Measurements from ENCODE around the gene PPP2R1B. TPM values are rescaled to one million over a fixed set of nuclear protein-coding genes. Genes with fewer than 3 reads are reported as not detected.

PPP2R1B gene
- total RNA-seq, 1 experiment from 2014 or later: 72.2 TPM

- CTCF ChIA-PET: interaction anchor here (0.5 to 1.7 kb wide), 4 partner anchors 15 to 518 kb away, joined by 3 to 8 read pairs (median 4); no protein-coding TSS in a partner anchor
- TF ChIP-seq EZH2 (IDR thresholded peaks at IDR 0.05; ENCODE audit: borderline replicate concordance, low read depth, low read length, poor library complexity, severe bottlenecking) (no peak), CTCF (conservative IDR thresholded peaks at IDR 0.05; ENCODE audit: low read depth, low read length) (no peak)
- Histone ChIP-seq H3K4me3 (ENCODE audit: low read depth, low read length, poor library complexity, severe bottlenecking) (no peak overlapping the region), H3K9me3 (ENCODE audit: low read depth, low read length, poor library complexity, severe bottlenecking) (no peaks in the 10 kb centered on the region), H3K27me3 (replicated peaks; ENCODE audit: insufficient read depth, low read depth, low read length, poor library complexity) (no peaks in the 10 kb centered on the region), H3K27ac (ENCODE audit: low read depth, low read length, poor library complexity, severe bottlenecking) (no peak overlapping the region), H3K4me1 (ENCODE audit: insufficient read depth, low read length, poor library complexity, severe bottlenecking) (peaks cover 8% of the 10 kb centered on the region), H3K36me3 (ENCODE audit: insufficient read depth, low read length, poor library complexity, severe bottlenecking) (peaks cover 63% of the 10 kb centered on the region)
- no TSS peak for BruUV-seq (replicated peaks)
- no peak for DNase-seq (ENCODE audit: low spot score)
- intact Hi-C loops (cut with micrococcal nuclease; ENCODE audit: unreplicated experiment): no loop called here
- POLR2A ChIA-PET (ENCODE audit: low non-redundant PET): interaction anchor here (0.8 kb wide), 1 partner anchor 302 kb away, joined by 3 read pairs; no protein-coding TSS in a partner anchor
These were observed 3.7 kb downstream of the PPP2R1B start for GRCh38 chr11:111762526-111762925.

- Histone ChIP-seq H3K36me3 (ENCODE audit: insufficient read depth, low read length, poor library complexity, severe bottlenecking) (peaks cover 70% of the 10 kb centered on the region), H3K27me3 (replicated peaks; ENCODE audit: insufficient read depth, low read depth, low read length, poor library complexity) (no peaks in the 10 kb centered on the region), H3K27ac (ENCODE audit: low read depth, low read length, poor library complexity, severe bottlenecking) (no peak overlapping the region), H3K4me3 (ENCODE audit: low read depth, low read length, poor library complexity, severe bottlenecking) (no peak overlapping the region), H3K9me3 (ENCODE audit: low read depth, low read length, poor library complexity, severe bottlenecking) (no peaks in the 10 kb centered on the region), H3K4me1 (ENCODE audit: insufficient read depth, low read length, poor library complexity, severe bottlenecking) (peaks cover 8% of the 10 kb centered on the region)
- no peak for DNase-seq (ENCODE audit: low spot score)
- intact Hi-C loops (cut with micrococcal nuclease; ENCODE audit: unreplicated experiment): no loop called here
- BruUV-seq (replicated peaks): no TSS peak
- ChIA-PET CTCF (no interaction called here), POLR2A (ENCODE audit: low non-redundant PET) (no interaction called here)
- TF ChIP-seq EZH2 (IDR thresholded peaks at IDR 0.05; ENCODE audit: borderline replicate concordance, low read depth, low read length, poor library complexity, severe bottlenecking): no peak
- no peak for TF ChIP-seq CTCF (conservative IDR thresholded peaks at IDR 0.05; ENCODE audit: low read depth, low read length)
These were observed 5.2 kb downstream of the PPP2R1B start for GRCh38 chr11:111761036-111761435.

- Histone ChIP-seq H3K9me3 (ENCODE audit: low read depth, low read length, poor library complexity, severe bottlenecking) (no peaks in the 10 kb centered on the region), H3K4me3 (ENCODE audit: low read depth, low read length, poor library complexity, severe bottlenecking) (no peak overlapping the region), H3K36me3 (ENCODE audit: insufficient read depth, low read length, poor library complexity, severe bottlenecking) (peaks cover 76% of the 10 kb centered on the region), H3K27ac (ENCODE audit: low read depth, low read length, poor library complexity, severe bottlenecking) (no peak overlapping the region), H3K27me3 (replicated peaks; ENCODE audit: insufficient read depth, low read depth, low read length, poor library complexity) (no peaks in the 10 kb centered on the region), H3K4me1 (ENCODE audit: insufficient read depth, low read length, poor library complexity, severe bottlenecking) (peaks cover 5% of the 10 kb centered on the region)
- DNase-seq (ENCODE audit: low spot score): no peak
- ChIA-PET POLR2A (ENCODE audit: low non-redundant PET) (no interaction called here), CTCF (no interaction called here)
- TF ChIP-seq CTCF (conservative IDR thresholded peaks at IDR 0.05; ENCODE audit: low read depth, low read length): no peak
- no peak for TF ChIP-seq EZH2 (IDR thresholded peaks at IDR 0.05; ENCODE audit: borderline replicate concordance, low read depth, low read length, poor library complexity, severe bottlenecking)
- intact Hi-C loops (cut with micrococcal nuclease; ENCODE audit: unreplicated experiment): no loop called here
- BruUV-seq (replicated peaks): no TSS peak
These were observed 6.3 kb downstream of the PPP2R1B start for GRCh38 chr11:111759778-111760407.

All from A673 (cell line).